GM12878 (cell line): ENCODE results near the gene FAM3B. TPM values are rescaled to one million over a fixed set of nuclear protein-coding genes. Genes with fewer than 3 reads are reported as not detected.

Source experiments
- ATAC-seq: fragments of 200-7000 bp; cut with Tn5 transposase; 3 replicates; pipeline ENCODE4 v1.9.1; 2020; ENCODE audit warnings: mild to moderate bottlenecking, moderate library complexity
- BruUV-seq: library from RNA; stranded (reverse); fragments of 400-500 nt; replicated peaks from 2 replicates; lab custom pipeline; 2021; lab: Mats Ljungman, UMichigan
- CTCF ChIA-PET: fragments of 300-600 bp; sonication (Branson Sonifier 250); formaldehyde crosslinking; extraction: SDS; loops from one replicate; lab custom pipeline; 2021; ENCODE audit warnings: inconsistent platforms; lab: Yijun Ruan, JAX
- POLR2A ChIA-PET: fragments of 350-600 bp; formaldehyde crosslinking; extraction: SDS; loops from one replicate; lab custom pipeline; 2021; ENCODE audit warnings: inconsistent platforms; lab: Charles Lee
- RAD21 ChIA-PET: fragments of 300-600 bp; sonication (Branson Sonifier 250); formaldehyde crosslinking; loops from one replicate; lab custom pipeline; 2023; ENCODE audit warnings: antibody characterized with exemption; ENCODE audit not compliant: unreplicated experiment; lab: Charles Lee
- SMC1A ChIA-PET: fragments of 300-600 bp; sonication (Branson Sonifier 250); formaldehyde crosslinking; loops from one replicate; lab custom pipeline; 2023; ENCODE audit not compliant: unreplicated experiment, uncharacterized antibody; lab: Charles Lee
- DNase-seq: peaks from one replicate; pipeline ENCODE4 v3.0.0-alpha.2; 2011; ENCODE audit warnings: low read depth, low spot score
- FAIRE-seq: peaks from 3 replicates; lab custom pipeline; 2011; peaks lifted over from hg19 to GRCh38; lab: Jason Lieb, UNC
- H2AFZ ChIP-seq: 2 replicates; pipeline ENCODE4 v1.6.0; 2011; ENCODE audit warnings: low read depth, low read length, control low read depth; ENCODE audit not compliant: control insufficient read depth
- H3K27ac ChIP-seq: 2 replicates; pipeline ENCODE4 v1.5.1; 2011; ENCODE audit warnings: control low read depth; ENCODE audit not compliant: control insufficient read depth, insufficient read depth
- H3K27me3 ChIP-seq, 2 experiments: replicated peaks in 1 of 2; 2 replicates each; pipeline versions ENCODE4 v1.6.0 to v1.6.1; 2011; ENCODE audit warnings: low read length in 1 of 2; ENCODE audit not compliant: control insufficient read depth in 2 of 2, insufficient read depth in 2 of 2
- H3K36me3 ChIP-seq, 2 experiments: 2 replicates each; pipeline ENCODE4 v1.5.1; 2011; ENCODE audit warnings: low read length in 1 of 2; ENCODE audit not compliant: control insufficient read depth in 2 of 2, insufficient read depth in 2 of 2
- H3K4me1 ChIP-seq: 2 replicates; pipeline ENCODE4 v1.6.1; 2011; ENCODE audit warnings: mild to moderate bottlenecking, low read length, moderate library complexity, mixed read lengths; ENCODE audit not compliant: control insufficient read depth, insufficient read depth
- H3K4me2 ChIP-seq: 2 replicates; pipeline ENCODE4 v1.6.0; 2011; ENCODE audit warnings: control low read depth; ENCODE audit not compliant: control insufficient read depth, insufficient read depth
- H3K4me3 ChIP-seq: fragments of 200-600 bp; sonication (generic); 2 replicates; pipeline ENCODE4 v1.5.1; 2016
- H3K79me2 ChIP-seq: 2 replicates; pipeline ENCODE4 v1.6.0; 2011; ENCODE audit warnings: low read length; ENCODE audit not compliant: control insufficient read depth, insufficient read depth
- H3K9ac ChIP-seq: 2 replicates; pipeline ENCODE4 v1.8.0; 2011; ENCODE audit warnings: low read length, control low read depth, mixed read lengths; ENCODE audit not compliant: control insufficient read depth, insufficient read depth
- H3K9me3 ChIP-seq: replicated peaks from 3 replicates; pipeline ENCODE4 v1.5.1; 2011; ENCODE audit warnings: mild to moderate bottlenecking, low read length; ENCODE audit not compliant: control insufficient read depth, insufficient read depth
- H4K20me1 ChIP-seq: 2 replicates; pipeline ENCODE4 v1.6.0; 2011; ENCODE audit not compliant: control insufficient read depth, insufficient read depth
- CBX5 ChIP-seq: sonication (generic); IDR thresholded peaks from 2 replicates; pipeline ENCODE4 v1.6.1; 2016; ENCODE audit warnings: low read depth, moderate library complexity, mild to moderate bottlenecking, inconsistent platforms
- NBN ChIP-seq: fragments of 450-650 bp; IDR thresholded peaks from 2 replicates; pipeline ENCODE4 v1.6.1; 2016
- NFXL1 ChIP-seq: fragments of 450-650 bp; IDR thresholded peaks from 2 replicates; pipeline ENCODE4 v1.6.1; 2017; ENCODE audit warnings: antibody characterized with exemption, mild to moderate bottlenecking, borderline replicate concordance
- RB1 ChIP-seq: fragments of 450-650 bp; formaldehyde crosslinking; IDR thresholded peaks from 2 replicates; pipeline ENCODE4 v1.6.1; 2017; ENCODE audit warnings: mild to moderate bottlenecking, borderline replicate concordance
- RFX5 ChIP-seq: IDR thresholded peaks from 2 replicates; pipeline ENCODE4 v1.6.1; 2011; ENCODE audit warnings: low read depth, low read length, improper control_type of control experiment
- RUNX3 ChIP-seq: IDR thresholded peaks from 2 replicates; pipeline ENCODE4 v1.6.1; 2012; ENCODE audit warnings: low read length, inconsistent platforms
- SIN3A ChIP-seq: IDR thresholded peaks from 2 replicates; pipeline ENCODE4 v1.6.1; 2012; ENCODE audit warnings: low read depth, low read length, improper control_type of control experiment
- WRNIP1 ChIP-seq: IDR thresholded peaks from 2 replicates; pipeline ENCODE4 v1.6.1; 2011; ENCODE audit warnings: low read depth, low read length, improper control_type of control experiment, borderline replicate concordance
- WGBS: methylation state at CpG from one replicate; pipeline ENCODE4 v1.1.6; 2016; ENCODE audit warnings: low lambda C conversion rate; ENCODE audit not compliant: insufficient replicate concordance, insufficient coverage; ENCODE audit errors: missing lambda C conversion rate; 5-methylcytosine and 5-hydroxymethylcytosine counted together
- in situ Hi-C: fragments of 300-500 bp; cut with MboI; formaldehyde crosslinking; loops from 9 replicates; pipeline ENCODE4 v1.14.3; 2018; ENCODE audit warnings: mixed read lengths
- intact Hi-C: fragments of 100-400 bp; cut with micrococcal nuclease; formaldehyde crosslinking; loops from one replicate; pipeline ENCODE4 v1.14.2; 2022; ENCODE audit not compliant: unreplicated experiment
- polyA plus RNA-seq, 11 experiments: library from polyadenylated mRNA; depleted of rRNA in 4 of 11; unstranded in 6 of 11; stranded (reverse) in 5 of 11; fragments of >200 nt; fragmentation: Nextera tagmentation in 4 of 11; fragmentation: Illumina TruSeq in 1 of 11; extraction: Ambion mirVana in 4 of 11; extraction: Trizol in 1 of 11; gene quantifications; 1 replicate in 1 of 11; 2 replicates in 10 of 11; pipeline versions ENCODE4 v1.2.1 to v1.2.3, GENCODE V29; 2011 to 2016; ENCODE audit warnings: inconsistent platforms in 2 of 11, missing spikeins in 2 of 11, low read depth in 1 of 11
- total RNA-seq, 4 experiments: library from RNA; depleted of rRNA in 3 of 4; stranded (reverse); fragments of >200 nt in 3 of 4; fragmentation: Illumina TruSeq in 1 of 4; extraction: Trizol in 1 of 4; gene quantifications; 2 replicates each; pipeline versions ENCODE4 v1.2.1 to v1.2.3, GENCODE V29; 2013 to 2021
- TF ChIP-seq, protein P1 (sequence below): fragments of 450-650 bp; IDR thresholded peaks from 2 replicates; pipeline ENCODE4 v1.6.1; 2016; ENCODE audit warnings: mild to moderate bottlenecking
- TF ChIP-seq, protein P2 (sequence below): IDR thresholded peaks from 2 replicates; pipeline ENCODE4 v1.6.1; 2012; ENCODE audit warnings: low read depth, low read length, improper control_type of control experiment
- TF ChIP-seq, protein P3 (sequence below): IDR thresholded peaks from 2 replicates; pipeline ENCODE4 v1.6.1; 2012; ENCODE audit warnings: low read length, inconsistent platforms
- TF ChIP-seq, protein P4 (sequence below): fragments of 450-650 bp; IDR thresholded peaks from 2 replicates; pipeline ENCODE4 v1.6.1; 2018; ENCODE audit warnings: borderline replicate concordance, mild to moderate bottlenecking; ENCODE audit not compliant: partially characterized antibody

The FAM3B gene
- total and polyA plus RNA-seq, 10 of the 15 experiments (the other 5 are each of a cell fraction or from before 2014, with no cell fraction given): 0.12 TPM; not detected in 9

DNA sequence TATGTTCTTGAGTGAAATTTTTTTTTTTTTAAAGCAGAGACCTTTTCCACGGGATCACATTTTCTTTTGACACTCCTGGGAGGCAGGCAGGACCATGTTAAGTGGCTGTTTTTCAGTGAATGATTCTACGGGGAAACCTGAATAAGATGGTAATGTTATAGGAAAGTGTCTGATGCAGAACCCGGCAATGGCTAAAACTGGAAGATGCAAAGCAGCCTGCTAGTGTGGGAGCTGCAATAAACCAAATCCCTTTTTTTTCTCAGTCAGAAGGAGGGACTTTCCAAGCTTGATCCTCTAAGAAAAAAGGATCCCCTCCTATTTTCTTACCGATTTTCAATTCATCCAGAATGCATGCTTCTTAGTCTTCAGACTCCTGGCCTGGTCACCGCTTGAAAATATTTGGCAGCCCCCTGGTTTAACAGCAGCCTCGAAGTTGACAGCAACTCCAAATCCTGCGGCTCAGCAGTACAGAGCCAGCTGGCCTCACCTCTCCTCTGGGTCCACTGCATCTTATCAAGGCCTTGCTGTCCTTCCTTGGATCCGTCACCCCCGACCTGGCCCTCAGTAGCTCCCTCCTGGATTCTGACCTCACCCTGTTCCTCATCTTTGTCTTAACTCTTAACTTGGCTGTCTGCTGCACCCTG is 50.8 kb downstream of the FAM3B start (continued):
- TF ChIP-seq, protein P1, sequence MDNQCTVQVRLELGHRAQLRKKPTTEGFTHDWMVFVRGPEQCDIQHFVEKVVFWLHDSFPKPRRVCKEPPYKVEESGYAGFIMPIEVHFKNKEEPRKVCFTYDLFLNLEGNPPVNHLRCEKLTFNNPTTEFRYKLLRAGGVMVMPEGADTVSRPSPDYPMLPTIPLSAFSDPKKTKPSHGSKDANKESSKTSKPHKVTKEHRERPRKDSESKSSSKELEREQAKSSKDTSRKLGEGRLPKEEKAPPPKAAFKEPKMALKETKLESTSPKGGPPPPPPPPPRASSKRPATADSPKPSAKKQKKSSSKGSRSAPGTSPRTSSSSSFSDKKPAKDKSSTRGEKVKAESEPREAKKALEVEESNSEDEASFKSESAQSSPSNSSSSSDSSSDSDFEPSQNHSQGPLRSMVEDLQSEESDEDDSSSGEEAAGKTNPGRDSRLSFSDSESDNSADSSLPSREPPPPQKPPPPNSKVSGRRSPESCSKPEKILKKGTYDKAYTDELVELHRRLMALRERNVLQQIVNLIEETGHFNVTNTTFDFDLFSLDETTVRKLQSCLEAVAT: peak; percentile 91; the same call in 1 of the 2 replicates
- no peak for TF ChIP-seq RFX5
- no peak for TF ChIP-seq CBX5

DNA sequence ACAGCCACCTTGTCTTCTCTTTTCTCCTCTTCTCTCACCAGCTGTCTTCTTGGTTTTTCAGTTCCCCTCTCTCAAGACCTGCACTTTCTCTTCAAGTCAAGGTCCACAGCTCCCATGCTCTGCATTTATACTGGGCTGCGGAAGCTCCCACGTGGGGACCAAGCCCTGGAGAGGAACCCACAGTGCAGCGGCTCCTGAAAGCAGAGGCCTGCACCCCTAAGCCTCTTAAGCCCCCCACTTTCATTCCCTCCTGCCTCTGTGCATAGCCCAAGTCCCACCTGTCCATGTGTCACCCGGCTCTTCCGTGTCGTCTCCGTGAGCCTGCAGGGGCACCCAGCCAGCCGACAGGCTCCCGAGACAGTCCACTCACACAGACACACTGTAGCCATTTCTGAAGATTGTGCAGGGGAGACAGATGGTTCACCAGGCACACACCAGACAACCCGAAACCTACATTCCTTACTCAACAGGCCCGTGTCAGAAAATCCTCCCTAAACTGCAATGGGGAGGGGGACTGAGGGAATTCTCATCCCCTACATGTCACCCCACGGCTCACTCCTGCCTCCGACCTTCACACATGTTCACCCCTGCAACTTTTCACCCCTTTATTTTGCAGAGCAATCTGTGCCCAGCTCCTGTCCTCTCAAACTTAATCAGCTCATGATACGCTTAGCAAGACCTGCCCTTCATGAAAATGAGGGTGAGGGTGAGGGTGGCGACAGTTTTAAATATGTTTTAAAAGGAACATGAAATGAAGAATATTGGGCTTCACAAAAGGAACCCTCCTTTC is 51.5 kb downstream of the FAM3B start:
- no peaks in the 10 kb centered on the region for H3K9me3 ChIP-seq
- H3K4me3 ChIP-seq: peak overlapping the region; percentile 78
- SMC1A ChIA-PET: interaction anchor here (0.9 to 8.3 kb wide), 13 partner anchors 6 to 561 kb away, joined by 3 to 67 read pairs (median 10); partner anchors contain the start of genes MX1 and MX2
- DNase-seq (peak; percentile 86), ATAC-seq (peak; percentile 65), FAIRE-seq (peak; percentile 7)
- no peak overlapping the region for H2AFZ ChIP-seq
- H3K27me3 ChIP-seq: no peaks in the 10 kb centered on the region
- H3K4me2 ChIP-seq: peak overlapping the region; percentile 99
- peak overlapping the region; percentile 87 for H3K9ac ChIP-seq
- no peaks in the 10 kb centered on the region for H4K20me1 ChIP-seq
- H3K4me1 ChIP-seq: peaks cover 50% of the 10 kb centered on the region
- BruUV-seq: no TSS peak
- H3K36me3 ChIP-seq: no peaks in the 10 kb centered on the region; a peak in 1 of 4 replicates
- intact Hi-C loops (loop anchor here (1.0 to 10.0 kb wide), 4 partner anchors 58 to 857 kb away; partner anchors contain the start of gene MX1), in situ Hi-C loops (no loop called here)
- peaks cover 84% of the 10 kb centered on the region for H3K79me2 ChIP-seq
- POLR2A ChIA-PET: interaction anchor here (1.2 to 4.6 kb wide), 4 partner anchors 16 to 85 kb away, joined by 4 to 80 read pairs (median 14); partner anchors contain the start of gene MX1
- RAD21 ChIA-PET: interaction anchor here (0.7 to 7.7 kb wide), 13 partner anchors 15 to 400 kb away, joined by 3 to 97 read pairs (median 4); partner anchors contain the start of gene MX1
- CTCF ChIA-PET: interaction anchor here (0.7 to 7.4 kb wide), 9 partner anchors 17 to 449 kb away, joined by 3 to 99 read pairs (median 4); partner anchors contain the start of gene MX1
- under 1% methylated on average over 15 of the region's 15 CpGs for WGBS
- peak overlapping the region; percentile 98 for H3K27ac ChIP-seq
- TF ChIP-seq SIN3A: no peak
- TF ChIP-seq, protein P2, sequence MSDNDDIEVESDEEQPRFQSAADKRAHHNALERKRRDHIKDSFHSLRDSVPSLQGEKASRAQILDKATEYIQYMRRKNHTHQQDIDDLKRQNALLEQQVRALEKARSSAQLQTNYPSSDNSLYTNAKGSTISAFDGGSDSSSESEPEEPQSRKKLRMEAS: peak; percentile 89
- TF ChIP-seq, protein P3, sequence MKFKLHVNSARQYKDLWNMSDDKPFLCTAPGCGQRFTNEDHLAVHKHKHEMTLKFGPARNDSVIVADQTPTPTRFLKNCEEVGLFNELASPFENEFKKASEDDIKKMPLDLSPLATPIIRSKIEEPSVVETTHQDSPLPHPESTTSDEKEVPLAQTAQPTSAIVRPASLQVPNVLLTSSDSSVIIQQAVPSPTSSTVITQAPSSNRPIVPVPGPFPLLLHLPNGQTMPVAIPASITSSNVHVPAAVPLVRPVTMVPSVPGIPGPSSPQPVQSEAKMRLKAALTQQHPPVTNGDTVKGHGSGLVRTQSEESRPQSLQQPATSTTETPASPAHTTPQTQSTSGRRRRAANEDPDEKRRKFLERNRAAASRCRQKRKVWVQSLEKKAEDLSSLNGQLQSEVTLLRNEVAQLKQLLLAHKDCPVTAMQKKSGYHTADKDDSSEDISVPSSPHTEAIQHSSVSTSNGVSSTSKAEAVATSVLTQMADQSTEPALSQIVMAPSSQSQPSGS: no peak
- TF ChIP-seq RB1: 0 out of 2 replicates have a peak, but pooled peaks have one; percentile 19
- TF ChIP-seq NFXL1: no peak
- no peak for TF ChIP-seq WRNIP1
- TF ChIP-seq, protein P4, sequence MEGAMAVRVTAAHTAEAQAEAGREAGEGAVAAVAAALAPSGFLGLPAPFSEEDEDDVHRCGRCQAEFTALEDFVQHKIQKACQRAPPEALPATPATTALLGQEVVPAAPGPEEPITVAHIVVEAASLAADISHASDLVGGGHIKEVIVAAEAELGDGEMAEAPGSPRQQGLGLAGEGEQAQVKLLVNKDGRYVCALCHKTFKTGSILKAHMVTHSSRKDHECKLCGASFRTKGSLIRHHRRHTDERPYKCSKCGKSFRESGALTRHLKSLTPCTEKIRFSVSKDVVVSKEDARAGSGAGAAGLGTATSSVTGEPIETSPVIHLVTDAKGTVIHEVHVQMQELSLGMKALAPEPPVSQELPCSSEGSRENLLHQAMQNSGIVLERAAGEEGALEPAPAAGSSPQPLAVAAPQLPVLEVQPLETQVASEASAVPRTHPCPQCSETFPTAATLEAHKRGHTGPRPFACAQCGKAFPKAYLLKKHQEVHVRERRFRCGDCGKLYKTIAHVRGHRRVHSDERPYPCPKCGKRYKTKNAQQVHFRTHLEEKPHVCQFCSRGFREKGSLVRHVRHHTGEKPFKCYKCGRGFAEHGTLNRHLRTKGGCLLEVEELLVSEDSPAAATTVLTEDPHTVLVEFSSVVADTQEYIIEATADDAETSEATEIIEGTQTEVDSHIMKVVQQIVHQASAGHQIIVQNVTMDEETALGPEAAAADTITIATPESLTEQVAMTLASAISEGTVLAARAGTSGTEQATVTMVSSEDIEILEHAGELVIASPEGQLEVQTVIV: no peak
- TF ChIP-seq NBN: peak; percentile 89
- TF ChIP-seq RUNX3: no peak
